ENCODE data around the gene AKAP6.
A peak's percentile ranks its signal among the peaks of the same experiment; 100 is the strongest.

The AKAP6 gene

DNA sequence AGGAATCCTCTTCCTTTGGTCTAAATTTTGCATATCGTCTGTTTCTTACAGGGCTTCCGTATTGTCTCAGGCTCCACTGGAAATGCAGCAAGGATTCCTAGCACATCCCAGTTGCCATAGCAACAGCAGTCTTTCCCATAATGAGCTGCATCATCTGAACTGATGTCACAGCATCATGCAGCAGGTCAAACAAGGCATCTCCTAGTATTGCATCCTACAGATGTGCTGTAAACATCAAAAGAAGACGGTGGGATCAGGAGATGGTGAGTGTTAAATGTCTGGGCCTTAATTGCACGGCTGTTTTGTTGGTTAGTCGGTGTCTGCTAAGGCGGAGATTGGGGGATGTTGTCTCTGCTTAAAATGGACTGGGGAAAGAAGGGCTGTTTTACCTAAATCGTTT, at the start of gene AKAP6:
AKAP6 (plus strand) TSS at position 153 of the 400 bp plus-strand sequence. CDS start 104,196 bp downstream, outside the sequence.
- peak in 12 of 14 donors; percentile 31 to 92 (median 62) for DNase-seq

DNA sequence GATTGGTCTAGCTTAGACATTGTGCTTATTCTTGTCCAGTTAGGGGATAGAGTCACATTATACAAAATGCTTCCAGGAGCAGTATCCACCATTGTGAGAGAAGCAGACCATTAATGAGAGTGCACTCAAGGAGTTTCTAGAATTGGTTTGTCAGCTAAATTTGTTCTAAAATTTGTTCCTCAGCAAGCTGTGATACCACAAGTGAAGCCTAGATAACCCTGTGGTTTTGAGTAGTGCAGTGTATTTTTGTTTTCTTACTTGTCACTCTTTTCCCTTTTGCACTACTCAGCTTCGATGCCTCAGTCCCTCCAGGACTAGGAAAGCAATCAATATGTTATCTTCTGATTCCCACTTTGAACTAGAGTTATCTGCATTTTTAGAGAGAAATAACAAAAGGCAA, 42.5 kb upstream of the AKAP6 start:
- no peak for DNase-seq

DNA sequence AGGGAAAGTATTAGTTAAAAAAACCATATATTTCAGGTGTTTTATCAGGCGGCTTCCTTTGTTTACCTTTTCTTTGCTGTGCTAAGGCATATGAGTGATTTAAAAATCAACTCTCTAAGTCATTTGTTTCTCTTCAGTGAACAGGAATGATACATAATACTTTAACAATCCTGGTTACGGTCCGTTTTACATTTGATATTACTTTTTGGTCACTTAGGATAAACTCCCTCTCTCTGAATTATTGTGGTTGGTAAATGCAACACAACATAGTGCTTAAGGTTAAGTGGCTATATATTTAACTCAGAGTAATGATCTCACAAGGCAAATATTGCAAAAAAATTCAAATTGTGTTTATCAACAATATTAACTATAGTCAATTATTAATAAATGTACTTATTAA, 32.7 kb upstream of the AKAP6 start:
- no peak for DNase-seq

DNA sequence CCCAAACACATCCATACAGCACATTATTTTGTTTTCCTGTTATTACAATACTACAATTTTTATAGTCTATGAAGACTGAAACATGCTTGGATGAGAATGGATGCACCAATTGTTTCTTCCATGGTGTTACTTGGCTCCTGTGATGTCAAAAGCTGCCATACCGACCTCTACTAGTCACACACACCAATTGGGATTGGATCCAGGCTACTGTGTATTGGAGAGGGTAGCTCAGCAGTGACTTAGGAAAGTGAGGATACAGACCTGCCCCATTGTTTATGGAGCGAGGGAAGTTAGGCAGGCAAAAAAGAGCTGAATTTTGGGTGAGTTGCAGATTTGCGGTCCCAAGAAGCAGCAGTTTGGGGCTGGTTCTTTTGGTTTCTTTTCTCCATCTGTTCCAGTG, 30.8 kb upstream of the AKAP6 start:
- DNase-seq: no peak

DNA sequence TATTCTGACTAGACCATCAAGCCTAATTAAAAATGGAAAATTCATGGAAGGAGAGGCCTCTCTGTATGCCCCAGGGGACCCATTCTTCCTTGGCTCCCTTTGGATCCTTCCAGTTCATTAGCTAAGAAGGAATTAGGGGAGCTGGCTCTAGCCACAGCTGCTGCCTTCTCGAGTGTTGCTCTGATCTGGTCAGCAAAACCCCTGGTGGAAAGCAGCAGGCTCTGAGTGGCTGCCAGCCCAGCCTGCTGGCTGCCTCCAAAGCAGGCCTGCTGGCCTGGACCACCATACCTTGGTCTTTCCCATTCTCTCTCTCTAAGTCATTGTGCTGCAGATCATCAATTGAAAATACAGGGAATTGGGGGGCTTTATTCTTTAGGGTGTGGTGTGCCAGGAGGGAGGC, 29.0 kb upstream of the AKAP6 start:
- peak in 1 of 14 donors; percentile 19 for DNase-seq

GRCh38 chr14:32303865-32304264, 25.2 kb upstream of the AKAP6 start:
- DNase-seq: no peak

- DNase-seq: no peak
These were observed 24.8 kb upstream of the AKAP6 start for GRCh38 chr14:32304296-32304695.

GRCh38 chr14:32306549-32306948, 22.5 kb upstream of the AKAP6 start:
- DNase-seq: no peak

DNA sequence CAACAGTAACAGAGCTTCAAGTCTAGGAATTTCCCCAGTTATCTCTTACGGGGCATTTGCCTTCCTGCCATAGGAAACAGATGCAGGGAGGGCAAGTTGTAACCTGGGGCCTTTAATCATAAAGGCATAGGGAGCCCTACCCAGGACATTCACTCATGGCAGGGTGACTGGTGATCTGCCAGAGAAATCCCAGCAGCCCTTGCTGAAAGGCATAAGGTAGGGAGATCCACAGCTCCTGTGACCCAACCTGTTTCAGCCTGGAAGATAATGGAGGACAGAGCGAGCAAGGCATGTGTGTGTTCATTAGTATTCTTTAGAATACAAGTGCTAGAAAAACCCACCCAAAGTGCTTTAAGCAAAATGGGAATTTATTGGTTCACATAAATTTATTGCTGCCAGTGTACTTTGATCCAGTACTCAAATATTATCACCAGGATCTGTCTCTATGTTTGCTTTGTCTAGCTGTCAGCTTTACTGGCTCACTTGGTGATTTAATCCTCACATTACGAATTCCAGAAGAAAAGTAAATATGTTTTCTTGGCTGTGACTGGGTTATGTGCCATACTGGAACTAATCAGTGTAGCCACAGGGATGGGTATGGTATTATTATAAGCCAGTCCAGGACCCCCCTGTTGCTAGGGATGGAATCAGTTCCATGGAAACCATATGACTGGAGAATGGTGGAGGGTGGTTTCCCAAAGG, 21.1 kb upstream of the AKAP6 start:
- DNase-seq: no peak

GRCh38 chr14:32310876-32311275, 18.2 kb upstream of the AKAP6 start:
- DNase-seq: no peak

GRCh38 chr14:32311294-32312009, 17.6 kb upstream of the AKAP6 start:
- DNase-seq: no peak

DNA sequence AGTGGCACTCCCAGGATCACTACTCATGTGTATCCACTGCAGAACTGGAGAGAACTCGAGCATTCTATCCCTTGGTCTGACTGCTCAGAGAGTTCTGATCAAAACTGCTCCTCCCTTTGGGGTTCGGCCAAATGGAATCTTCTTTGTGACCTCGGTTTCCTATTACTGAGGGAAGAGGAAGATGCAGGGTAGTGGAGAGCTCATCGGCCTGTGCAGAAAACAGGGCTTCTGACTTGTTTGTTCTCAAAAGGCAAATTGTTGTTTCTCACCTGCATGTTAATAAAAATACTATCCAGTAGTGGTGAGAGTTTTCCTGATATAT, 17.1 kb upstream of the AKAP6 start:
- DNase-seq: no peak

GRCh38 chr14:32313844-32314376, 15.2 kb upstream of the AKAP6 start:
- DNase-seq: no peak

DNA sequence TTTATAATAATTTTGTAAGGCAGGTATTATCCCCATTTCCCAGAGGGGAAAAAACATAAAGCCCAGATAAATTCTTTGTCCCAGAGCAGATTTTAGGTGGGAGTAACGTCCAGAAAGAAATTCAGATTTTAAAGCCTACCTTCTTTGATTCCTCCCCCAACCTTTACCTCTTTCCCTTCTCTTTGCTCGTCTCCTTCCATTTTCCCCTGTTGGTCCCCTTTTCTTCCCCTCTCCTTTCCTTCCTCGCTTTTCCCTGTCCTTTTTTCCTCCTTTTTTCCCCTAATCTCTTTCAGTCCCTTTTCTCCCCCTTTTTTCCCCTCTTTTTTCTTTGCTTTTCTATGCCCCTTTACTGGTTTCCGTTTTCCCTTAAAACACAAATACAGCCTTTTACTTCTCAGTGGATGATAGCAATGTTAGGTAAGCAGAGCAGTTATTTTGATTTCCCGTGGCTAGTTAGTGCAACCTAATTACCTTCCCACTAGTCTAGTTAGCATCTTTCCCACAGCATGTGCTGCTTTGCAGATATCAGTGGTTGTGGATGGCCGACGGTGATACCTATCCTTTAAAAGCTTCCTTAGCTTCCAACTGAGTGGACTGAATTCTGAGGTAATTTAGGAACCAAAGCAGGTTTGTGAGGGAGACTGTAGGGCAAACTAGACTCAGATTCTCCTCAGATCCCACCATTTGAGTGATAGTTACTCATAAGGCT, 10.9 kb upstream of the AKAP6 start:
- DNase-seq: no peak

DNA sequence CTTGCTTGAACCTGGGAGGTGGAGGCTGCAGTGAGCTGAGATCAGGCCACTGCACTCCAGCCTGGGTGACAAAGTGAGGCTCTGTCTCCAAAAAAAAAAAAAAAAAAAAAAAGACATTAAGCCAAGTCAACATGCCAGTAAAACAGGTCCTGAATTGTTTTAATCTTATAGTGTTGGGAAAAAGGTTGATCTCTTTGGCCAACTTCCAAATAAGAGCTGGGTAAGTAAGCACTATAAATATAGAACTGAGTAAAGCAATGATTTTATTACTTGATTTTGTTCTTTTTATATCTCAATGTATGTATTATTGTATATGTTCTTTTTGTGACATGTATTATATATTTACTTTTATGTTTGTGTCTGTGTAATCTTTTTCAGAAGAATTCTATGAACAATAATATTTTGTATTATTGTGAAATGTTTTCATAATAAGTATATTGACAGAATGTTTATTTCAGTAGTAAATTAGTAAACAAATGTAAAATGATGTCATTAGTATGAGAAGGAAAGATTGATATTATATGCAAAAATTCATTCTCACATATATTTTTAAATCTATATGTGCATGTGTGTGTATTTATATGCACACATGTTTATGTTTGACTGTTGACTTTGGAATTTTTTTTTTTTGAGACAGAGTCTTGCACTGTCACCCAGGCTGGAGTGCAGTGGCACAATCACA, 9.6 kb upstream of the AKAP6 start:
- no peak for DNase-seq

- DNase-seq: no peak
These were observed 4.5 kb upstream of the AKAP6 start for GRCh38 chr14:32324601-32325000.

- no peak for DNase-seq
These were observed 1.7 kb upstream of the AKAP6 start for GRCh38 chr14:32327255-32327961.

GRCh38 chr14:32329690-32330285, 690 bp downstream of the AKAP6 start:
- peak in 1 of 14 donors; percentile 78 for DNase-seq

DNA sequence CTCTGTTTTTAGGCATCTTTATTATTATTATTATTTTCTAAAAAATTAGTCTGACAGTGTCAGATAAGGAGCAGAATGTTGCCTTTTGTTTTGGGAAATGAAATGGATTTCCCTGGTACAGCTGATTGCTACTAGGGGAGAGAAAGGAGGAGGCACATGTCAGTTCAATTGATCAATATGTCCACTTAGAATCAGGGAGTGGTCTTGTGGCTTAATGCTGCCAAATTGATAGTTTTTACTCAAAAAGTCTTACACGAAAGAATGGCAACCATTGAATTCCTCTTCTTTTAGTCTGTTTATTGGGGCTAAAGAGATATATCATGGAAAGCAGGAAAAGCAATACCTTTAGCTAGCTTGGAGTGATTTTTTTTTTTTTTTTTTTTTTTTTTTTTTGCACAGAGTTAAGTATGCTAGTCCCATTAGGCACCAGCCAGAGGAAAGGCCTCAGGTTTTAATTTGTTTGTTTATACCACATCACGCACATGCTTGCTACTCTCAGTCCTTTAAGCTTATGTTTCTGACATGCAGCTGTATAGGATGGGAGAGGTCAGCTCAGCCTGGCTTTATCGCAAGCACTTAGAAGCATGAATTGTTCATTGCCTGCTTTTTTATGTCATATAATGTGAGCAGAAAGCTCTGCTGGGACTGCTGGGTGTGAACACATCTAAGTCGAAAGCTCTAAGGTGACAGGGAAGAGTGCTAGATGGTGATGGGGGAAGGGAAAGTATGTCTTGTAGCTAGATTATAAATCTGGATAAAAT, 1.4 kb downstream of the AKAP6 start:
- peak in 4 of 14 donors; percentile 12 to 33 (median 26) for DNase-seq

DNA sequence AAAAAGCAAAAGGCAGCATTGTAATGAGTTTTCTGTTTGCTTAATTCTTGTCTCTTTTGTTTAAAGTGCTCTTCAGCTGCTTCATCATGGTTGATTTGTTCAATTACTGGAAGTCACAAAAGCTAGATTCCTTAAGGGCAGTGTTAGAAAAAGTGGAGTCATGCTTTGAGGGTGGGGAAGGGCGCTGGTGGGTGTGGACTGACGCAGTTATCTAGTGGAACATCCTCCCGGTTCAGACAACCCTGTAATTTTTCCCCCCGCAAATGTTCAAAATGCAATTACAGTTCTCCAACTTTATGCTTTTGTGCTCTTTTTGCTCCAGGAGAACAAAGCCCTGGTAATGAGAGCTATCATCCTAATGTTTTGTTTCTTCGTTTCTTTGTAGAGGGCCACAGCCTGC, 2.1 kb downstream of the AKAP6 start:
- peak in 8 of 14 donors; percentile 9 to 53 (median 22) for DNase-seq
